ENCODE data around the gene LANCL2.

LANCL2 gene

DNA sequence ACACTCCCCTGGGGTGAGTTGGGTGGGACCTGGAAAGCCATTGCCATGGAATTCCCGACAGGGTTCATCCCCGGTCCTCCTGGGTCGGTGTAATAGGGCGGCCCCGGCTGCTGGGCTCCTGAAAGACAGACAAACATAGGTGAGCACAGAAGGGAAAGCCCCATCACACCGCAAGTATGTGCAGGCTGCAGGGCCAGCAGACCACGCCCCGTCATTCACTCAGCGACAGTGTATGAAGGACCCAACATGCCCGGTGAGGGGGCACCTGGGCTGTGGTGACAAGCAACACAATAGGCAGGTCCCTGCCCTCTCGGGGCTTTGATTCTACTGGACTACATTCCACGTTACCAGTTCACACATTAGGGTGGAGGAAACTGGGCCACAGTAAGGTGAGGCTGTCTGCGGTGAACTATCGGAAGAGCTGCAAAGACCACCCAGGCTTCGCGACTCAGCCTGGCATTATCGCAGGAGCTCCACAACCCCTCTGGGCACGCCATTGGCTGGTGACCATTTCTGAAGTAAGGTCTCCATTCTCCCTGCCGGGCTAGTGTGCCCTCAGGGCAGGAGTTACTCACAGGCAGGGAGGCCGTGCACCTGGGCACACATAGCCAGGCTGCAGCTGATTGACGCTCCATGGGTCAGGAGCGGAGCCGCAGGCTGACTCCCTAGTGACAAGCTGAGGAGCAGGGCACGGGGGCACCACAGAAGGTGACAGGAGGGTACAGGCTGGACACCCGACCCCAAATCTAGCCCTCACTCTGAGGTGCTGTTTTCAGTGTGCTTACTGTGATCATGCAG, 108.0 kb downstream of the LANCL2 start:
- no peak for DNase-seq (ENCODE audit: low read depth)
- in situ Hi-C loops (cut with HindIII; ENCODE audit: low sequenced_read_pairs) = no loop called here
- TF ChIP-seq, protein P1, sequence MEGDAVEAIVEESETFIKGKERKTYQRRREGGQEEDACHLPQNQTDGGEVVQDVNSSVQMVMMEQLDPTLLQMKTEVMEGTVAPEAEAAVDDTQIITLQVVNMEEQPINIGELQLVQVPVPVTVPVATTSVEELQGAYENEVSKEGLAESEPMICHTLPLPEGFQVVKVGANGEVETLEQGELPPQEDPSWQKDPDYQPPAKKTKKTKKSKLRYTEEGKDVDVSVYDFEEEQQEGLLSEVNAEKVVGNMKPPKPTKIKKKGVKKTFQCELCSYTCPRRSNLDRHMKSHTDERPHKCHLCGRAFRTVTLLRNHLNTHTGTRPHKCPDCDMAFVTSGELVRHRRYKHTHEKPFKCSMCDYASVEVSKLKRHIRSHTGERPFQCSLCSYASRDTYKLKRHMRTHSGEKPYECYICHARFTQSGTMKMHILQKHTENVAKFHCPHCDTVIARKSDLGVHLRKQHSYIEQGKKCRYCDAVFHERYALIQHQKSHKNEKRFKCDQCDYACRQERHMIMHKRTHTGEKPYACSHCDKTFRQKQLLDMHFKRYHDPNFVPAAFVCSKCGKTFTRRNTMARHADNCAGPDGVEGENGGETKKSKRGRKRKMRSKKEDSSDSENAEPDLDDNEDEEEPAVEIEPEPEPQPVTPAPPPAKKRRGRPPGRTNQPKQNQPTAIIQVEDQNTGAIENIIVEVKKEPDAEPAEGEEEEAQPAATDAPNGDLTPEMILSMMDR (IDR thresholded peaks at IDR 0.05; ENCODE audit: low read depth, low read length, missing control alignments) = no peak
- H3K4me3 ChIP-seq (ENCODE audit: low read depth, low read length) = no peak overlapping the region

DNA sequence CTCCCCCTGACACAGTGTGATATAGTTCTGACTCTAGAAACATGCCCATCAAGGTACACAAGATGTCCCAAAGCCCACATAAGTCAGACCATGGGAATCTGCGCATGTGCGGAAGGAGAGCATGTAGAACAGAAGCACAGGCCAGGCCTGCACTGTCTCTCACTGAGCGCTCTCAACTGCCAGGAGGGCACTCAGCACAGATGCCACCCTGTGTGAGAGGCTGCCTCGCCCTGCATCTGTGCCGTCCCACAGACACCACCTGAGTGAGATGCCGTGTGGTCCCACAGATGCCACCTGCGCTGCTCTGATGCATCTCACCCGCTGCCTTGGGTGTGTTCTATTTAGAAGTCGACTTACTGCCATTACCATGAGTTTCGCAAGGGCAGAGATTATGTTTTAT, 108.8 kb downstream of the LANCL2 start:
- no peak for DNase-seq (ENCODE audit: low read depth)
- TF ChIP-seq, protein P1 (IDR thresholded peaks at IDR 0.05; ENCODE audit: low read depth, low read length, missing control alignments) = no peak
- H3K4me3 ChIP-seq (ENCODE audit: low read depth, low read length) = no peak overlapping the region
- in situ Hi-C loops (cut with HindIII; ENCODE audit: low sequenced_read_pairs) = no loop called here

DNA sequence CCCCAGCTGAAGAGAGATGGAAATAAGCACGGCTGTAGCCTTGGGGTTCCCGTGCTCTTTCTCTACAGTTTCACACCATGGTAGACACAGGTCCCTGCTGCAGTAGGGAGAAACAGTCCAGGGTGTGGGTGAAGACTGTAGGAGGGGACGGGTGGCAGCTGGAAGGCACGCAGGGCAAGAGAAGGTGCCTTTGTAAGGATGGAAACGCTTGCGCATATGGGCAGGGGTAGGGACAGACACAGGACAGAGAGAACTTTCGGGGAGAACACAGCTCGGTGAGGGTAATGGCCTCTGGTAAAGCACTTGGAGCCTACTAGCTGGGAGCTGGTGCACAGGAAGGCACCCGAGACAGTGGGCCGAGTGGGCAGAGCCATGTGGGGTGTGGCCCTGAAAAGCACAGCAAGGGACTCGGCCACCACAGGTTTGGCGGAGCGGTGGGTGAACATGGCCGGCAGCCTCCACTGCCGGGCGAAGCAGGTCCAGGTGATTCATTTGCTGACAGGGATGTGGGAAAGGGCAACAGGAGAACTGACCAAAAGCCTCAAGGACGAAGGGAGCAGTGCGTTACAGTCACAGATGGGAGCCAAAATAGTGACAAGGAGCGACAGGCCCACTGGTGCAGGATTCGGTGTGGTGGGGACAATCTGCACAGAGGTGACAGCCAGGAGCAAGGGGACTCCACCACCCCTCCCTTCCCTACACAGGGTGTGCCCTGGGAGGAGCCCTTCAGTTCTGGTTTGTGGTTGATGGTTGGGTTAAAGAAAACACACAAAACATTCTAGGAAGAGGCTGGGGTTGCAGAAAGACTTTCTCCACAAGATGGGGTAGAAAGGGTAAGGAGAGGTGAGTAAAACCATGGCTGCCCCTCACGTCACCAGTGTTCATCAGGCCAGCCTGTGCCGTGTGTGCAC, 110.1 kb downstream of the LANCL2 start:
- in situ Hi-C loops (cut with HindIII; ENCODE audit: low sequenced_read_pairs) = no loop called here
- DNase-seq (ENCODE audit: low read depth) = peak; percentile 15
- TF ChIP-seq, protein P1 (IDR thresholded peaks at IDR 0.05; ENCODE audit: low read depth, low read length, missing control alignments) = peak; percentile 11
- H3K4me3 ChIP-seq (ENCODE audit: low read depth, low read length) = no peak overlapping the region

DNA sequence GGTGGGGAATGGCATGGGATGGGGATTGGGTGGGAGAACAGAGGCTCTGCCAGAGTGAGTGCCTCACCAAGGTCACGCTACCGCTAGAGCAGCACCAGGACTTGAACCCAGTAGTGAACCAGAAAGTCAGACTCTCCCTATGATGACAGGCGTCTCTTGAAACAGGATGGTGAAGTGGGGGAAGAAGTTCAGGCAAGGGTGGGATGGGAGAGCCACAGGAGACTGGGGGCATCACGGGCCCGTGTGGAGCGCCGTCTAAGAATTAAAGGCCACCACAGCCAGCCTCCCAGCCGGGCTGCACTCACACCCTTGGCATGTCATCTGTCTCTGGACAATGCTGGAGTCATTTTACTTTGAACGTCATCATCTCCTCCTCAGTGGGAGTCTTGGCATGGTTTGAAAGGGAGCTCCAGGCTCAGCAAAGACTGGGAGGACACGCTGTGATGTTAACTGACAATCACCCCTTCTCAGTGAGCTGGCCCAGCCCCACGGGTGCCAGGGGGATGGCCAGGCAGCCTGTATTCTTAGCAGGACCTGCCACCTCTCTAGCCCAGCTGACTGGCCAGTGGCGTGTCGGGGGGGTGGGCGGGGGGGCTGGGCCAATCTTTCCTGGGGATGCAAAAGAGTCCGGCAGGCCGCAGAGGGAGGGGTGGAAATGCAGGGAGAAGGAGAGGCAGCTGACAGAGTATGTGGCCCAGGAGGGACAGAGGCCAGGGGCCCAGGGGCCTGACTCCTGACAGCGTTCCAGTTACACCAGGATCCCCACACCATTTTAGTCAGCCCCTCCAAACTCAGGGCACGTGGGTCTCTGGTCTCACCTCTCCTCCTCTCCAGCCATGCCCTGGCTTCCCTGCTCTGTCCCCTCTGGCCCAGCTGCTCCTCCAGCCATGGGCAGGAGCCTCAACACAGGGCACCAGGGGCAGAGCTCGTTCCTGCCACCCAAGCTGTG, 111.0 kb downstream of the LANCL2 start:
- in situ Hi-C loops (cut with HindIII; ENCODE audit: low sequenced_read_pairs) = no loop called here
- no peak overlapping the region for H3K4me3 ChIP-seq (ENCODE audit: low read depth, low read length)
- DNase-seq (ENCODE audit: low read depth) = peak; percentile 92
- TF ChIP-seq, protein P1 (IDR thresholded peaks at IDR 0.05; ENCODE audit: low read depth, low read length, missing control alignments) = no peak

DNA sequence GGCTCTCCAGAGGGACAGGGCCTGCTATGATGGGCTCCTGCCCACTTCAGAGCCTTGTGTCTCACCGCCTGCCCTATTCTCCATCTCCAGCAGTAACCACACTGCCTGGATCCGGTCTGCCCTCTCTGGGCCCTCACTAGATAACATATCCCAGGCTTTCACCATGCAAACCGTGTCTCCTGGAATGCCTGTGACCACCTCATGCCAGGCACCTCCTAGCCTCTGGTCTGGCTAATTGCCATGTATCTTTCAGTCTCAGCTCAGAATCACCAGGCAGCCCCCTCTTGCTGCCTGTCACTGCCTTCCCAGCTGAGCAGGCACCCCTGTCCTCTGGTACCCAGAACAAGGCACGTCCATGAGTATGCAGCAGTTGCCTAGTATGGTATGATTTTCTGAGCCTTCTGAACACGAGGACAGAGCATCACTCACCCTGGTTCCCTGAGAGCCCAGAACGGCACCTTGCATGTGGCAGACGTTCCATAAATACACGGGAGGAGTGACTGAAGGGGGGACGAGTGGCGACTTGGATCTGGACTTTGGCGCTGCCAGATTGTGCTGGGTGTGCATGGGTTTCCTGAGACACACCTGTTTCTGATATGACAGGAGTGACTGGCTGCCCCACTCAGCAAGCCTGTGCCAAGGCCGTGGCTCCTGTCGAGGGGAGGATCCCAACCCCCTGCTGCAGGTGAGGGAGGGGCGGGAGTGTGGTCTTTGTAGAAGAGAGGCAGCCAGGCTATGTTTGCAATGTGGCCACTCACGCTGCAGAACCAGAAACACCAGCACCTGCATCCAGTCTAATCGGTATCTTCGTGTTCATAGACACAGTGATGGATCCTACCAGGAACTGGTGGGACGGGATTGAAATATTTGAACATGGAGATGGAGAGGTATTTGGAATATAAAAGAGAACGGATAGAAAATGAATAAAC, 112.0 kb downstream of the LANCL2 start:
- DNase-seq (ENCODE audit: low read depth) = no peak
- TF ChIP-seq, protein P1 (IDR thresholded peaks at IDR 0.05; ENCODE audit: low read depth, low read length, missing control alignments) = no peak
- no peak overlapping the region for H3K4me3 ChIP-seq (ENCODE audit: low read depth, low read length)
- in situ Hi-C loops (cut with HindIII; ENCODE audit: low sequenced_read_pairs) = no loop called here
